Sigmoid colon (tissue), 3 donors: ENCODE measurements around the gene GCC2.
"Not testable (repeated sequence)": the region's sequence is repeated elsewhere in the genome, so short reads cannot be mapped to it uniquely, and the experiment has no call there.

Experiments
- CTCF ChIP-seq, 4 experiments: fragments of 450-650 bp in 3 of 4; fragments of 200-600 bp in 1 of 4; IDR thresholded peaks; one replicate each; pipeline ENCODE4 v1.5.1; 2016 to 2019; ENCODE audit warnings: antibody characterized with exemption in 4 of 4, mild to moderate bottlenecking in 3 of 4, moderate library complexity in 2 of 4
- POLR2A ChIP-seq, 2 donors: fragments of 450-650 bp; IDR thresholded peaks; one replicate each; pipeline ENCODE4 v1.6.1; 2016; ENCODE audit warnings: antibody characterized with exemption in 2 of 2, mild to moderate bottlenecking in 2 of 2, moderate library complexity in 2 of 2

GRCh38 chr2:108512431-108512830 lies 63.4 kb downstream of the GCC2 start:
- TF ChIP-seq POLR2A, CTCF (IDR thresholded peaks at IDR 0.05): not testable (repeated sequence)
